Neural progenitor cell (in vitro differentiated cells): ENCODE data around the gene ZNF831.

Source experiments
- CTCF ChIP-seq: fragments of 200-600 bp; sonication (generic); IDR thresholded peaks from 2 replicates; pipeline ENCODE4 v1.5.1; 2017; ENCODE audit warnings: antibody characterized with exemption, mild to moderate bottlenecking
- EZH2 ChIP-seq: fragments of 200-600 bp; sonication (generic); IDR thresholded peaks from 2 replicates; pipeline ENCODE4 v1.6.1; 2017; ENCODE audit warnings: antibody characterized with exemption, mild to moderate bottlenecking, moderate library complexity
- EZH2phosphoT487 ChIP-seq: fragments of 200-600 bp; sonication (generic); IDR thresholded peaks from 2 replicates; pipeline ENCODE4 v1.6.1; 2017; ENCODE audit warnings: antibody characterized with exemption

- TF ChIP-seq EZH2 (no peak), CTCF (no peak), EZH2phosphoT487 (no peak)
Observed at GRCh38 chr20:59191756-59192532, 28.3 kb downstream of the ZNF831 start.
